Measurements from ENCODE around the gene IRF5.

Gene IRF5

GRCh38 chr7:128961030-128961659 is 23.4 kb downstream of the IRF5 start:
- H3K4me1 ChIP-seq (ENCODE audit: low read length), result peaks cover 29% of the 10 kb centered on the region
- H3K9ac ChIP-seq (ENCODE audit: low read length), result no peak overlapping the region
- DNase-seq, result no peak
- H3K4me2 ChIP-seq (ENCODE audit: low read depth, low read length), result no peak overlapping the region
- H3F3A ChIP-seq (ENCODE audit: insufficient read depth, low read length), result peaks cover 10% of the 10 kb centered on the region
- no peaks in the 10 kb centered on the region for H4K20me1 ChIP-seq (ENCODE audit: insufficient read depth, low read length)
- peaks cover 28% of the 10 kb centered on the region for H3K36me3 ChIP-seq (replicated peaks; ENCODE audit: insufficient read depth, low read length)
- TF ChIP-seq CTCF (IDR thresholded peaks at IDR 0.05; ENCODE audit: low read length) (no peak), EZH2phosphoT487 (IDR thresholded peaks at IDR 0.05; ENCODE audit: low read length) (no peak), EZH2 (optimal IDR thresholded peaks at IDR 0.05; ENCODE audit: low read depth, low read length) (no peak)
- H3K4me3 ChIP-seq (ENCODE audit: low read length), result no peak overlapping the region
- H3K9me3 ChIP-seq (replicated peaks; ENCODE audit: insufficient read depth, low read length), result no peaks in the 10 kb centered on the region
- peaks cover 45% of the 10 kb centered on the region for H3K79me2 ChIP-seq (ENCODE audit: low read length)
- H3K9me2 ChIP-seq (replicated peaks; ENCODE audit: insufficient read depth, low read length), result no peaks in the 10 kb centered on the region
- H3K27me3 ChIP-seq (replicated peaks; ENCODE audit: insufficient read depth, low read length), result no peaks in the 10 kb centered on the region
- H3K27ac ChIP-seq (ENCODE audit: low read length), result no peak overlapping the region
- H2AFZ ChIP-seq (ENCODE audit: low read length), result no peak overlapping the region

GRCh38 chr7:128962899-128963298 is 25.2 kb downstream of the IRF5 start:
- Histone ChIP-seq H3K9ac (ENCODE audit: low read length) (no peak overlapping the region), H3K4me3 (ENCODE audit: low read length) (no peak overlapping the region)

GRCh38 chr7:128963327-128963757 is 25.6 kb downstream of the IRF5 start:
- Histone ChIP-seq H3K27me3 (replicated peaks; ENCODE audit: insufficient read depth, low read length) (no peaks in the 10 kb centered on the region), H3F3A (ENCODE audit: insufficient read depth, low read length) (peaks cover 5% of the 10 kb centered on the region; the same call in 1 of the 2 replicates), H2AFZ (ENCODE audit: low read length) (no peak overlapping the region), H3K9ac (ENCODE audit: low read length) (no peak overlapping the region), H3K27ac (ENCODE audit: low read length) (peak overlapping the region; percentile 38; the same call in 1 of the 2 replicates), H3K4me3 (ENCODE audit: low read length) (no peak overlapping the region), H3K9me3 (replicated peaks; ENCODE audit: insufficient read depth, low read length) (no peaks in the 10 kb centered on the region), H3K79me2 (ENCODE audit: low read length) (peaks cover 37% of the 10 kb centered on the region), H4K20me1 (ENCODE audit: insufficient read depth, low read length) (no peaks in the 10 kb centered on the region), H3K4me2 (ENCODE audit: low read depth, low read length) (peak overlapping the region; percentile 32), H3K4me1 (ENCODE audit: low read length) (peaks cover 15% of the 10 kb centered on the region), H3K36me3 (replicated peaks; ENCODE audit: insufficient read depth, low read length) (peaks cover 20% of the 10 kb centered on the region), H3K9me2 (replicated peaks; ENCODE audit: insufficient read depth, low read length) (no peaks in the 10 kb centered on the region)
- TF ChIP-seq EZH2 (optimal IDR thresholded peaks at IDR 0.05; ENCODE audit: low read depth, low read length) (no peak), EZH2phosphoT487 (IDR thresholded peaks at IDR 0.05; ENCODE audit: low read length) (no peak), CTCF (IDR thresholded peaks at IDR 0.05; ENCODE audit: low read length) (no peak)
- peak; percentile 65 for DNase-seq

More at GRCh38 chr7:128962899-128963298, 25.2 kb downstream of the IRF5 start:
- Histone ChIP-seq H3K4me1 (ENCODE audit: low read length) (peaks cover 15% of the 10 kb centered on the region), H4K20me1 (ENCODE audit: insufficient read depth, low read length) (no peaks in the 10 kb centered on the region), H3K36me3 (replicated peaks; ENCODE audit: insufficient read depth, low read length) (peaks cover 20% of the 10 kb centered on the region), H3K9me2 (replicated peaks; ENCODE audit: insufficient read depth, low read length) (no peaks in the 10 kb centered on the region), H3K27ac (ENCODE audit: low read length) (peak overlapping the region; percentile 38; the same call in 1 of the 2 replicates), H2AFZ (ENCODE audit: low read length) (no peak overlapping the region), H3K4me2 (ENCODE audit: low read depth, low read length) (peak overlapping the region; percentile 32), H3F3A (ENCODE audit: insufficient read depth, low read length) (peaks cover 5% of the 10 kb centered on the region; the same call in 1 of the 2 replicates), H3K27me3 (replicated peaks; ENCODE audit: insufficient read depth, low read length) (no peaks in the 10 kb centered on the region), H3K9me3 (replicated peaks; ENCODE audit: insufficient read depth, low read length) (no peaks in the 10 kb centered on the region), H3K79me2 (ENCODE audit: low read length) (peaks cover 38% of the 10 kb centered on the region)
- no peak for TF ChIP-seq EZH2 (optimal IDR thresholded peaks at IDR 0.05; ENCODE audit: low read depth, low read length)
- TF ChIP-seq EZH2phosphoT487 (IDR thresholded peaks at IDR 0.05; ENCODE audit: low read length), result no peak
- no peak for TF ChIP-seq CTCF (IDR thresholded peaks at IDR 0.05; ENCODE audit: low read length)
- no peak for DNase-seq

Measured in MM.1S (cell line).